Measurements from ENCODE around the gene TOPBP1. TPM values are rescaled to one million over a fixed set of nuclear protein-coding genes. Genes with fewer than 3 reads are reported as not detected.

TOPBP1 gene
- total RNA-seq, 2 experiments from 2014 or later: 131 to 139 TPM

- Histone ChIP-seq H3K9me3 (ENCODE audit: low read length) (no peaks in the 10 kb centered on the region), H3K4me2 (ENCODE audit: low read length) (peak within 1 kb of the TSS; percentile 98), H3K4me3 (ENCODE audit: low read depth, low read length, poor library complexity, severe bottlenecking) (peak within 1 kb of the TSS; percentile 87), H3K79me2 (ENCODE audit: insufficient read depth, low read depth, low read length) (peaks cover 45% of the 10 kb centered on the region), H4K20me1 (ENCODE audit: insufficient read depth, low read length) (peaks cover 31% of the 10 kb centered on the region), H3K36me3 (ENCODE audit: insufficient read depth, low read length) (peaks cover 44% of the 10 kb centered on the region), H3K4me1 (ENCODE audit: insufficient read depth, low read length, poor library complexity, severe bottlenecking) (peaks cover 70% of the 10 kb centered on the region), H3K9me2 (ENCODE audit: insufficient read depth, low read length) (no peaks in the 10 kb centered on the region), H2AFZ (ENCODE audit: low read length) (no peak within 1 kb of the TSS), H3K27ac (ENCODE audit: low read depth, low read length, poor library complexity, severe bottlenecking) (peak within 1 kb of the TSS; percentile 98)
- intact Hi-C loops (cut with micrococcal nuclease; ENCODE audit: unreplicated experiment): loop anchor here (1.0 to 10.0 kb wide), 6 partner anchors 82 to 851 kb away; partner anchors contain the start of genes NPHP3 and SRPRB
- BruUV-seq (replicated peaks): no TSS peak
- DNase-seq (ENCODE audit: low spot score): peak; percentile 88
- ChIA-PET CTCF (ENCODE audit: unreplicated experiment) (interaction anchor here (1.0 to 1.5 kb wide), 4 partner anchors 83 to 110 kb away, joined by 3 to 9 read pairs (median 4); no protein-coding TSS in a partner anchor), POLR2A (interaction anchor here (0.6 to 6.6 kb wide), 23 partner anchors 9 to 914 kb away, joined by 3 to 79 read pairs (median 5); partner anchors contain the start of gene ACAD11)
- no peak for TF ChIP-seq EZH2phosphoT487 (IDR thresholded peaks at IDR 0.05; ENCODE audit: borderline replicate concordance, low read depth, low read length)
- TF ChIP-seq, protein P1, sequence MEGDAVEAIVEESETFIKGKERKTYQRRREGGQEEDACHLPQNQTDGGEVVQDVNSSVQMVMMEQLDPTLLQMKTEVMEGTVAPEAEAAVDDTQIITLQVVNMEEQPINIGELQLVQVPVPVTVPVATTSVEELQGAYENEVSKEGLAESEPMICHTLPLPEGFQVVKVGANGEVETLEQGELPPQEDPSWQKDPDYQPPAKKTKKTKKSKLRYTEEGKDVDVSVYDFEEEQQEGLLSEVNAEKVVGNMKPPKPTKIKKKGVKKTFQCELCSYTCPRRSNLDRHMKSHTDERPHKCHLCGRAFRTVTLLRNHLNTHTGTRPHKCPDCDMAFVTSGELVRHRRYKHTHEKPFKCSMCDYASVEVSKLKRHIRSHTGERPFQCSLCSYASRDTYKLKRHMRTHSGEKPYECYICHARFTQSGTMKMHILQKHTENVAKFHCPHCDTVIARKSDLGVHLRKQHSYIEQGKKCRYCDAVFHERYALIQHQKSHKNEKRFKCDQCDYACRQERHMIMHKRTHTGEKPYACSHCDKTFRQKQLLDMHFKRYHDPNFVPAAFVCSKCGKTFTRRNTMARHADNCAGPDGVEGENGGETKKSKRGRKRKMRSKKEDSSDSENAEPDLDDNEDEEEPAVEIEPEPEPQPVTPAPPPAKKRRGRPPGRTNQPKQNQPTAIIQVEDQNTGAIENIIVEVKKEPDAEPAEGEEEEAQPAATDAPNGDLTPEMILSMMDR (conservative IDR thresholded peaks at IDR 0.05; ENCODE audit: low read length): no peak
Observed at GRCh38 chr3:133573629-133574194, 88.0 kb downstream of the TOPBP1 start, which contains the start of gene CDV3. CDV3 (plus strand) TSS chr3:133573686; CDS start chr3:133574045, 359 bp downstream.

DNA sequence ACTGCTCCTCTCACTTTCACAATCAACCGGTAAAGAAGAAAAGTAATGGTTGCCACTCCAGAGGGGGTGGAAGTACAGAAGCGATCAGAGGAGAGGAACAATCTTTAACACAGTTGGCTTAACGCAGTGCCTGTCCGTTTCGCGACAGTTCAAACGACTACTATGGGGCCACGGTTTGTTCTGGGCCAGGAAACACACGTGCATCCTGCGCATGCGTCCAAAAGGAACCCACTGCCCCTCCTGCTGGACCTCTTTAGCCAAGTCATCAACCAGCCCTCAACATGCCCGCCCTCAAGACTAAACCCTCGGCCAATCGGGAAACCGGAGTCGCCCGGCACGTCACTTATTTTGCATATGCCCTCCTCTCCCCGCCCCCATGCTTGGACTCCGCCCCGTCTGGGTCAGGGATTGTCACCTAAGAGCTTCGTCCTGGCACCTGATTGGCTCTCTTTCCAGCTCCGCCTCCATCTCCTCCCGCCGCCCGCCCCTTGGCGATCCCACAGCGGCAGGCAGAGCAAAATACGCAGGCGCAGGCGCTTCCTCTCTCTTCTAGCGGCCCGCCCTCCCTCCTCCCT is 88.6 kb downstream of the TOPBP1 start:
- ChIA-PET POLR2A (interaction anchor here (0.6 to 6.6 kb wide), 24 partner anchors 8 to 914 kb away, joined by 3 to 79 read pairs (median 4); partner anchors contain the start of gene ACAD11), CTCF (ENCODE audit: unreplicated experiment) (interaction anchor here (1.0 to 2.1 kb wide), 7 partner anchors 83 to 913 kb away, joined by 3 to 9 read pairs (median 3); partner anchors contain the start of genes ANAPC13 and CEP63)
- BruUV-seq (replicated peaks): no TSS peak
- Histone ChIP-seq H3K4me2 (ENCODE audit: low read length) (peak overlapping the region; percentile 98), H3K9me3 (ENCODE audit: low read length) (no peaks in the 10 kb centered on the region), H2AFZ (ENCODE audit: low read length) (no peak overlapping the region), H3K4me3 (ENCODE audit: low read depth, low read length, poor library complexity, severe bottlenecking) (peak overlapping the region; percentile 87), H3K79me2 (ENCODE audit: insufficient read depth, low read depth, low read length) (peaks cover 40% of the 10 kb centered on the region), H3K36me3 (ENCODE audit: insufficient read depth, low read length) (peaks cover 39% of the 10 kb centered on the region), H3K27ac (ENCODE audit: low read depth, low read length, poor library complexity, severe bottlenecking) (peak overlapping the region; percentile 98), H3K9me2 (ENCODE audit: insufficient read depth, low read length) (no peaks in the 10 kb centered on the region), H3K4me1 (ENCODE audit: insufficient read depth, low read length, poor library complexity, severe bottlenecking) (peaks cover 68% of the 10 kb centered on the region), H4K20me1 (ENCODE audit: insufficient read depth, low read length) (peaks cover 26% of the 10 kb centered on the region)
- intact Hi-C loops (cut with micrococcal nuclease; ENCODE audit: unreplicated experiment): loop anchor here (1.0 to 10.0 kb wide), 4 partner anchors 82 to 232 kb away; partner anchors contain the start of gene SRPRB
- TF ChIP-seq, protein P1 (conservative IDR thresholded peaks at IDR 0.05; ENCODE audit: low read length): no peak; the same call in 1 of the 2 replicates
- TF ChIP-seq EZH2phosphoT487 (IDR thresholded peaks at IDR 0.05; ENCODE audit: borderline replicate concordance, low read depth, low read length): no peak
- peak; percentile 100 for DNase-seq (ENCODE audit: low spot score)

Data from OCI-LY7 (cell line).